ENCODE results near the gene PPFIBP1.

GRCh38 chr12:27631365-27631764, 107.4 kb downstream of the PPFIBP1 start:
- no peak for TF ChIP-seq POLR2A (IDR thresholded peaks at IDR 0.05)
- no peak for TF ChIP-seq CTCF (IDR thresholded peaks at IDR 0.05)
- no peak for TF ChIP-seq EP300 (IDR thresholded peaks at IDR 0.05)
- no peak for TF ChIP-seq POLR2AphosphoS5 (IDR thresholded peaks at IDR 0.05)

Data from suprapubic skin (tissue), 4 donors.